Measurements from ENCODE around the gene C16orf74. TPM values are rescaled to one million over a fixed set of nuclear protein-coding genes. Genes with fewer than 3 reads are reported as not detected.

C16orf74 gene
- total RNA-seq, 1 donor from 2014 or later: 1.6 TPM

DNA sequence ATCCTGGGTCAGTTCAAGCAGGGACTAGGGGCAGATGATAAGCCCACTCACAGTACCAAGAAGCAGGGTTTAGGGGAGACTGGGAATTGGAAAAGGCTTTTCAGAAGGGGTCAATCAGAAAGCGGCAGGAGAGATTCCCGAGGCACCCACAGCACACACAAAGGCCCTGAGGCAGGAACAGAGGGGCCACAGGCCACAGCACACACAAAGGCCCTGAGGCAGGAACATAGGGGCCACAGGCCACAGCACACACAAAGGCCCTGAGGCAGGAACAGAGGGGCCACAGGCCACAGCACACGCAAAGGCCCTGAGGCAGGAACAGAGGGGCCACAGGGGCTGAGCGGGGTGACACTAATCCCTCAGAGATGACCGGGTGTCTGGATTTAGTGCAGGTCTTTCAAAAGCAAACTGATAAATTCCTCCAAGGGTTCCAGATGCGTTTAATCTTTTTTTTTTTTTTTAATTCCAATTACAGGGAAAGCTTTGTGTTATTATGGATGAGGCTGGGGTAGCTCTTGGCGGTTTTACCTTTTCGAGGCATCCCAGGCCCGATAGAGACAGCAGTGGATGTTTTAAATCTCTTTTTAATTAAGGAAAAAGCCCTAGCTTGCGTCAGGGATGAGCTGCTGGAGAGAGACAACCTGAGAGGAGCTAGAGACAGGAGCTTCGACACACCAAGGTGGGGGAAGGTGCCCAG is 31.1 kb downstream of the C16orf74 start:
- no peak for DNase-seq (ENCODE audit: low spot score)
- no peaks in the 10 kb centered on the region for H3K9me3 Mint-ChIP-seq (ENCODE audit: low read depth)

DNA sequence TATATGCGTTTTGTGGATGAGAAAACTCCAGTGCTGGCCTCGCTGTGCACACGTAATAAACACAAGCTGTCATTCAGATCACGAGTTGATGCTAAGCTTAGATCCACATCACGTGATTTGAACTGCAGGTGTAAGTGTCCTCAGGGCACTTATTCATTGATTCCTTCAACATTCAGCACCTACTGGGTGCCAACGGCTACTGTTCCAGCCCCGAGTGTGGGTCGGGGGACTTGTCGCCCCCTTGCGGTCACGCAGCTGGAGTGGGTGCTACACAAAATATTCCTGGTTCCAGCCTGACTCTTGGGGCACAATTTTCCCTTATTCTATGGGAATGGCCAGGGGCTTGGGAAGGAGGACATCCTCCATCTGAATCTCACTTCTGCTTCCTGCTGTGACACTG is 32.2 kb downstream of the C16orf74 start:
- Mint-ChIP-seq H3K27ac (ENCODE audit: unreplicated experiment) (no peak overlapping the region), H3K27me3 (ENCODE audit: low read depth) (peaks cover 14% of the 10 kb centered on the region), H3K9me3 (ENCODE audit: low read depth) (no peaks in the 10 kb centered on the region), H3K4me1 (ENCODE audit: low read depth) (peaks cover 8% of the 10 kb centered on the region), H3K36me3 (ENCODE audit: low read depth) (no peaks in the 10 kb centered on the region), H3K4me3 (ENCODE audit: unreplicated experiment) (no peak overlapping the region)
- DNase-seq (ENCODE audit: low spot score): no peak
- TF ChIP-seq, protein P1, sequence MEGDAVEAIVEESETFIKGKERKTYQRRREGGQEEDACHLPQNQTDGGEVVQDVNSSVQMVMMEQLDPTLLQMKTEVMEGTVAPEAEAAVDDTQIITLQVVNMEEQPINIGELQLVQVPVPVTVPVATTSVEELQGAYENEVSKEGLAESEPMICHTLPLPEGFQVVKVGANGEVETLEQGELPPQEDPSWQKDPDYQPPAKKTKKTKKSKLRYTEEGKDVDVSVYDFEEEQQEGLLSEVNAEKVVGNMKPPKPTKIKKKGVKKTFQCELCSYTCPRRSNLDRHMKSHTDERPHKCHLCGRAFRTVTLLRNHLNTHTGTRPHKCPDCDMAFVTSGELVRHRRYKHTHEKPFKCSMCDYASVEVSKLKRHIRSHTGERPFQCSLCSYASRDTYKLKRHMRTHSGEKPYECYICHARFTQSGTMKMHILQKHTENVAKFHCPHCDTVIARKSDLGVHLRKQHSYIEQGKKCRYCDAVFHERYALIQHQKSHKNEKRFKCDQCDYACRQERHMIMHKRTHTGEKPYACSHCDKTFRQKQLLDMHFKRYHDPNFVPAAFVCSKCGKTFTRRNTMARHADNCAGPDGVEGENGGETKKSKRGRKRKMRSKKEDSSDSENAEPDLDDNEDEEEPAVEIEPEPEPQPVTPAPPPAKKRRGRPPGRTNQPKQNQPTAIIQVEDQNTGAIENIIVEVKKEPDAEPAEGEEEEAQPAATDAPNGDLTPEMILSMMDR (IDR thresholded peaks at IDR 0.05): peak; percentile 77

More for the DNA sequence above, 31.1 kb downstream of the C16orf74 start:
- Mint-ChIP-seq H3K36me3 (ENCODE audit: low read depth) (no peaks in the 10 kb centered on the region), H3K27ac (ENCODE audit: unreplicated experiment) (no peak overlapping the region), H3K27me3 (ENCODE audit: low read depth) (peaks cover 17% of the 10 kb centered on the region), H3K4me3 (ENCODE audit: unreplicated experiment) (no peak overlapping the region), H3K4me1 (ENCODE audit: low read depth) (peaks cover 8% of the 10 kb centered on the region)
- TF ChIP-seq, protein P1 (IDR thresholded peaks at IDR 0.05): no peak

- TF ChIP-seq, protein P1 (IDR thresholded peaks at IDR 0.05): peak; percentile 8
- H3K27ac Mint-ChIP-seq (ENCODE audit: unreplicated experiment): no peak overlapping the region
Measured at GRCh38 chr16:85718153-85718477, 32.8 kb downstream of the C16orf74 start.

GRCh38 chr16:85717393-85718152 is 33.3 kb downstream of the C16orf74 start:
- Mint-ChIP-seq H3K9me3 (ENCODE audit: low read depth) (peaks cover 2% of the 10 kb centered on the region), H3K4me1 (ENCODE audit: low read depth) (peaks cover 8% of the 10 kb centered on the region), H3K27me3 (ENCODE audit: low read depth) (peaks cover 21% of the 10 kb centered on the region), H3K4me3 (ENCODE audit: unreplicated experiment) (no peak overlapping the region), H3K27ac (ENCODE audit: unreplicated experiment) (no peak overlapping the region), H3K36me3 (ENCODE audit: low read depth) (peaks cover 3% of the 10 kb centered on the region)
- no peak for DNase-seq (ENCODE audit: low spot score)
- TF ChIP-seq, protein P1 (IDR thresholded peaks at IDR 0.05): peak; percentile 86

More at GRCh38 chr16:85718153-85718477, 32.8 kb downstream of the C16orf74 start:
- Mint-ChIP-seq H3K4me1 (ENCODE audit: low read depth) (peaks cover 8% of the 10 kb centered on the region), H3K4me3 (ENCODE audit: unreplicated experiment) (no peak overlapping the region), H3K27me3 (ENCODE audit: low read depth) (peaks cover 17% of the 10 kb centered on the region), H3K36me3 (ENCODE audit: low read depth) (no peaks in the 10 kb centered on the region), H3K9me3 (ENCODE audit: low read depth) (no peaks in the 10 kb centered on the region)
- no peak for DNase-seq (ENCODE audit: low spot score)

DNA sequence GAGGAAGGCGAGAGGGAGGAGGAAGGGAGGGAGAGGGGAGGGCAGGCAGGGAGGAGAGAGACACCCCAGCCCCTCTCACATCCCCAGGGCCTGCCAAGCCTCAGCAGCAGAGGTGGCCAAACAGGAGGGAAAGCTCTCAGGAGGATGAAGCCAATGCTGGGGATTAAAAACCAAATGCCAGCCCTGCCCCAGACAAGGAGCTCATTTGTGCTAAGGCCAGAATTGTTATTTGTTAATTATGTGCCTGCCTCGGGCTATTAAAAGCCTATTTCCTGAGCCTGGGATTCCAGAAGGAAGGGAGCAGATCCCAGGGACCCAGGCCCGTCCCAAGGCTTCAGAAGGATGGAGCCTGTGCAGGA is 34.2 kb downstream of the C16orf74 start:
- peaks cover 8% of the 10 kb centered on the region for H3K4me1 Mint-ChIP-seq (ENCODE audit: low read depth)
- H3K36me3 Mint-ChIP-seq (ENCODE audit: low read depth): peaks cover 6% of the 10 kb centered on the region
- peaks cover 7% of the 10 kb centered on the region for H3K9me3 Mint-ChIP-seq (ENCODE audit: low read depth)
- H3K27ac Mint-ChIP-seq (ENCODE audit: unreplicated experiment): no peak overlapping the region
- TF ChIP-seq, protein P1 (IDR thresholded peaks at IDR 0.05): no peak
- no peak for DNase-seq (ENCODE audit: low spot score)
- H3K27me3 Mint-ChIP-seq (ENCODE audit: low read depth): peaks cover 21% of the 10 kb centered on the region
- no peak overlapping the region for H3K4me3 Mint-ChIP-seq (ENCODE audit: unreplicated experiment)

Measured in chondrocyte (in vitro differentiated cells).